Stimulated activated CD8-positive, alpha-beta memory T cell treated with anti-CD3 and anti-CD28 coated beads, Interleukin-12 subunit alpha, Interleukin-12 subunit beta, amount 100 ng/mL, for 24 hours (primary cell): Measurements from ENCODE around the gene RAI1.

Source experiments
- DNase-seq: peaks from one replicate; pipeline ENCODE4 v3.0.0-alpha.2; 2020; ENCODE audit errors: extremely low read depth

RAI1 gene

GRCh38 chr17:17749025-17749772 lies 67.9 kb downstream of the RAI1 start:
- no peak for DNase-seq

GRCh38 chr17:17749921-17750320 lies 68.7 kb downstream of the RAI1 start:
- DNase-seq = no peak

- no peak for DNase-seq
Observed at GRCh38 chr17:17750881-17751280, 69.6 kb downstream of the RAI1 start.

GRCh38 chr17:17751489-17752088 lies 70.3 kb downstream of the RAI1 start:
- DNase-seq = no peak

GRCh38 chr17:17752089-17752820 lies 71.0 kb downstream of the RAI1 start:
- DNase-seq = peak; percentile 89

GRCh38 chr17:17752821-17753321 lies 71.6 kb downstream of the RAI1 start:
- DNase-seq = no peak

- no peak for DNase-seq
Observed at GRCh38 chr17:17754719-17755686, 73.7 kb downstream of the RAI1 start.

- DNase-seq = no peak
Observed at GRCh38 chr17:17755715-17756114, 74.5 kb downstream of the RAI1 start.

- DNase-seq = no peak
Observed at GRCh38 chr17:17757391-17757791, 76.1 kb downstream of the RAI1 start.

- no peak for DNase-seq
Observed at GRCh38 chr17:17757956-17758845, 76.9 kb downstream of the RAI1 start.

- no peak for DNase-seq
Observed at GRCh38 chr17:17758941-17759563, 77.8 kb downstream of the RAI1 start.

- no peak for DNase-seq
Observed at GRCh38 chr17:17760350-17760749, 79.1 kb downstream of the RAI1 start.

- no peak for DNase-seq
Observed at GRCh38 chr17:17760872-17761550, 79.8 kb downstream of the RAI1 start.

GRCh38 chr17:17761894-17762743 lies 80.9 kb downstream of the RAI1 start:
- no peak for DNase-seq

GRCh38 chr17:17762744-17763105 lies 81.5 kb downstream of the RAI1 start:
- no peak for DNase-seq

GRCh38 chr17:17763136-17763535 lies 81.9 kb downstream of the RAI1 start:
- no peak for DNase-seq

GRCh38 chr17:17763734-17764133 lies 82.5 kb downstream of the RAI1 start:
- DNase-seq = no peak

- no peak for DNase-seq
Observed at GRCh38 chr17:17765359-17766076, 84.3 kb downstream of the RAI1 start.
